HEK293T (cell line): Measurements from ENCODE around the gene ELMOD3.
"Not testable (repeated sequence)": the region's sequence is repeated elsewhere in the genome, so short reads cannot be mapped to it uniquely, and the experiment has no call there.

ENCODE experiments used
- CTCF ChIA-PET: fragments of 350-600 bp; formaldehyde crosslinking; extraction: SDS; loops from one replicate; lab custom pipeline; 2021; ENCODE audit warnings: antibody characterized with exemption, inconsistent platforms; lab: Yijun Ruan, JAX
- POLR2A ChIA-PET: fragments of 350-600 bp; formaldehyde crosslinking; extraction: SDS; loops from one replicate; lab custom pipeline; 2020; ENCODE audit warnings: antibody characterized with exemption, inconsistent platforms; lab: Yijun Ruan, JAX
- DNase-seq: peaks from one replicate; pipeline ENCODE4 v3.0.0; 2012; ENCODE audit warnings: mixed read lengths; ENCODE audit errors: extremely low spot score
- ARNT ChIP-seq: fragments of 450-650 bp; IDR thresholded peaks from 2 replicates; pipeline ENCODE4 v1.6.1; 2017; ENCODE audit warnings: mild to moderate bottlenecking
- BHLHE40 ChIP-seq: fragments of 450-650 bp; IDR thresholded peaks from 2 replicates; pipeline ENCODE4 v1.6.1; 2016; ENCODE audit warnings: mild to moderate bottlenecking, moderate library complexity, borderline replicate concordance
- CTBP1 ChIP-seq: fragments of 450-650 bp; IDR thresholded peaks from 2 replicates; pipeline ENCODE4 v1.6.1; 2016; ENCODE audit warnings: borderline replicate concordance
- ELF4 ChIP-seq: fragments of 450-650 bp; IDR thresholded peaks from 2 replicates; pipeline ENCODE4 v1.6.1; 2017; ENCODE audit warnings: antibody characterized with exemption
- FOXA1 ChIP-seq: fragments of 450-650 bp; IDR thresholded peaks from 2 replicates; pipeline ENCODE4 v1.6.1; 2016; ENCODE audit warnings: mild to moderate bottlenecking
- FOXK2 ChIP-seq: fragments of 450-650 bp; IDR thresholded peaks from 2 replicates; pipeline ENCODE4 v1.6.1; 2016; ENCODE audit warnings: mild to moderate bottlenecking
- FOXM1 ChIP-seq: fragments of 450-650 bp; IDR thresholded peaks from 2 replicates; pipeline ENCODE4 v1.6.1; 2017; ENCODE audit warnings: mild to moderate bottlenecking, borderline replicate concordance
- HDGF ChIP-seq: fragments of 450-650 bp; IDR thresholded peaks from 2 replicates; pipeline ENCODE4 v1.6.1; 2017; ENCODE audit warnings: antibody characterized with exemption, borderline replicate concordance
- L3MBTL2 ChIP-seq: fragments of 450-650 bp; conservative IDR thresholded peaks from 2 replicates; pipeline ENCODE4 v1.6.1; 2016; ENCODE audit warnings: mild to moderate bottlenecking
- LEF1 ChIP-seq: fragments of 450-650 bp; IDR thresholded peaks from 2 replicates; pipeline ENCODE4 v1.6.1; 2017; ENCODE audit warnings: mild to moderate bottlenecking, borderline replicate concordance
- NFRKB ChIP-seq: fragments of 450-650 bp; IDR thresholded peaks from 2 replicates; pipeline ENCODE4 v1.6.1; 2016; ENCODE audit warnings: mild to moderate bottlenecking, moderate library complexity
- PKNOX1 ChIP-seq: fragments of 450-650 bp; IDR thresholded peaks from 2 replicates; pipeline ENCODE4 v1.6.1; 2016
- SP1 ChIP-seq: fragments of 450-650 bp; IDR thresholded peaks from 2 replicates; pipeline ENCODE4 v1.6.1; 2017
- SUZ12 ChIP-seq: fragments of 450-650 bp; IDR thresholded peaks from 2 replicates; pipeline ENCODE4 v1.6.1; 2016; ENCODE audit warnings: mild to moderate bottlenecking
- TARDBP ChIP-seq: fragments of 450-650 bp; IDR thresholded peaks from 2 replicates; pipeline ENCODE4 v1.6.1; 2016
- ZNF384 ChIP-seq: fragments of 450-650 bp; IDR thresholded peaks from 2 replicates; pipeline ENCODE4 v1.6.1; 2016

Gene ELMOD3

GRCh38 chr2:85340034-85340892 is 14.3 kb upstream of the ELMOD3 start:
- POLR2A ChIA-PET: interaction anchor here (1.0 to 2.7 kb wide), 3 partner anchors 12 to 14 kb away, joined by 5 to 17 read pairs (median 5); partner anchors contain the start of genes ELMOD3, RETSAT and TGOLN2
- DNase-seq: no peak
- CTCF ChIA-PET: no interaction called here
- TF ChIP-seq PKNOX1 (no peak), CTBP1 (no peak), FOXA1 (no peak), SP1 (no peak), LEF1 (no peak), ELF4 (no peak), L3MBTL2 (no peak), FOXM1 (no peak), ZNF384 (no peak), FOXK2 (no peak), HDGF (no peak)

GRCh38 chr2:85341269-85342029 is 13.1 kb upstream of the ELMOD3 start:
- CTCF ChIA-PET: interaction anchor here (0.6 kb wide), 1 partner anchor 11 kb away, joined by 7 read pairs; no protein-coding TSS in a partner anchor
- POLR2A ChIA-PET: interaction anchor here (0.9 to 1.0 kb wide), 3 partner anchors 9 to 14 kb away, joined by 3 to 5 read pairs (median 4); partner anchors contain the start of genes ELMOD3, RETSAT and TGOLN2
- TF ChIP-seq ELF4: no peak
- TF ChIP-seq LEF1: no peak
- no peak for TF ChIP-seq PKNOX1
- TF ChIP-seq NFRKB: no peak
- TF ChIP-seq BHLHE40: no peak
- TF ChIP-seq FOXA1: no peak
- TF ChIP-seq CTBP1: no peak
- no peak for TF ChIP-seq L3MBTL2
- no peak for TF ChIP-seq TARDBP
- no peak for DNase-seq

- CTCF ChIA-PET: no interaction called here
- TF ChIP-seq FOXA1: no peak
- TF ChIP-seq LEF1: no peak
- TF ChIP-seq ARNT: no peak
- TF ChIP-seq NFRKB: no peak
- TF ChIP-seq PKNOX1: no peak
- no peak for TF ChIP-seq ELF4
- no peak for TF ChIP-seq SP1
- no peak for TF ChIP-seq SUZ12
- no peak for TF ChIP-seq FOXM1
- no peak for TF ChIP-seq FOXK2
- TF ChIP-seq ZNF384: no peak
- no peak for TF ChIP-seq CTBP1
- TF ChIP-seq BHLHE40: no peak
- TF ChIP-seq HDGF: no peak
- POLR2A ChIA-PET: interaction anchor here (0.9 to 1.0 kb wide), 2 partner anchors 10 to 14 kb away, joined by 3 to 4 read pairs; partner anchors contain the start of gene TGOLN2
- no peak for DNase-seq
These were observed 12.4 kb upstream of the ELMOD3 start for GRCh38 chr2:85342156-85342555.

- CTCF ChIA-PET, DNase-seq, POLR2A ChIA-PET: not testable (repeated sequence)
These were observed 11.2 kb upstream of the ELMOD3 start for GRCh38 chr2:85343207-85343895.

GRCh38 chr2:85344356-85344954 is 10.1 kb upstream of the ELMOD3 start:
- POLR2A ChIA-PET: interaction anchor here (1.0 kb wide), 1 partner anchor 16 kb away, joined by 3 read pairs; the partner anchor contains the start of gene TGOLN2
- DNase-seq: no peak
- TF ChIP-seq HDGF (no peak), ZNF384 (no peak), TARDBP (no peak), FOXK2 (no peak), PKNOX1 (no peak), NFRKB (no peak), FOXM1 (no peak), FOXA1 (no peak), L3MBTL2 (no peak), CTBP1 (no peak), LEF1 (no peak), SP1 (no peak), ELF4 (no peak)
- CTCF ChIA-PET: no interaction called here
